Bronchial smooth muscle cell (primary cell): ENCODE data around the gene CCL7. TPM values are rescaled to one million over a fixed set of nuclear protein-coding genes. Genes with fewer than 3 reads are reported as not detected.

Experiments
- total RNA-seq: library from RNA; depleted of rRNA; stranded (reverse); fragments of >200 nt; gene quantifications from 2 replicates; pipeline ENCODE4 v1.2.1, GENCODE V29; 2014

The CCL7 gene
- not detected in 2 replicates for total RNA-seq

GRCh38 chr17:34269969-34270368 lies at the start of gene CCL7:
Gene CCL7 (plus strand): TSS chr17:34270221. CDS start chr17:34270291, 70 bp downstream.

DNA sequence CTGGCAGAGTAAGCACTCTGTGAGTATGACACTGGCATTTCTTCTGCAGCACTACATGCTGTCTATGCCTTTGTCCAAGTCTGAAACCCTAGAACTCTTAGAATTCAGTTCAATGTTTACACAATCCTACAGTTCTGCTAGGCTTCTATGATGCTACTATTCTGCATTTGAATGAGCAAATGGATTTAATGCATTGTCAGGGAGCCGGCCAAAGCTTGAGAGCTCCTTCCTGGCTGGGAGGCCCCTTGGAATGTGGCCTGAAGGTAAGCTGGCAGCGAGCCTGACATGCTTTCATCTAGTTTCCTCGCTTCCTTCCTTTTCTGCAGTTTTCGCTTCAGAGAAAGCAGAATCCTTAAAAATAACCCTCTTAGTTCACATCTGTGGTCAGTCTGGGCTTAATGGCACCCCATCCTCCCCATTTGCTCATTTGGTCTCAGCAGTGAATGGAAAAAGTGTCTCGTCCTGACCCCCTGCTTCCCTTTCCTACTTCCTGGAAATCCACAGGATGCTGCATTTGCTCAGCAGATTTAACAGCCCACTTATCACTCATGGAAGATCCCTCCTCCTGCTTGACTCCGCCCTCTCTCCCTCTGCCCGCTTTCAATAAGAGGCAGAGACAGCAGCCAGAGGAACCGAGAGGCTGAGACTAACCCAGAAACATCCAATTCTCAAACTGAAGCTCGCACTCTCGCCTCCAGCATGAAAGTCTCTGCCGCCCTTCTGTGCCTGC lies 15.2 kb upstream of the CCL7 start, which contains the start of gene CCL2:
Gene CCL2, plus strand, starts transcription at position 635 of the 730 bp plus-strand sequence. Its CDS starts 65 bp downstream, at position 700.

GRCh38 chr17:34285286-34285792 lies 15.3 kb downstream of the CCL7 start, which contains the start of gene CCL11:
Gene CCL11 (plus strand): TSS chr17:34285742. CDS start chr17:34285809, 67 bp downstream.

GRCh38 chr17:34319039-34319483 lies 49.0 kb downstream of the CCL7 start, which contains the start of gene CCL8:
Gene CCL8 (plus strand): TSS chr17:34319435. CDS start chr17:34319502, 67 bp downstream.

Other genes starting within 250 kb of the CCL7 start
- gene CCL2, start 14.9 kb upstream of the CCL7 start, total RNA-seq: 1.4 and 5.1 TPM in 2 replicates
- gene CCL11, start 15.5 kb downstream of the CCL7 start, total RNA-seq: 0.52 TPM in 1 of 2 replicates, not detected in the other
- gene CCL8, start 49.2 kb downstream of the CCL7 start, total RNA-seq: not detected in 2 replicates
- gene CCL13, start 86.3 kb downstream of the CCL7 start, total RNA-seq: not detected in 2 replicates
- gene CCL1, start 93.0 kb downstream of the CCL7 start, total RNA-seq: not detected in 2 replicates